ENCODE results near the gene ACADS.

Gene ACADS, protein sequence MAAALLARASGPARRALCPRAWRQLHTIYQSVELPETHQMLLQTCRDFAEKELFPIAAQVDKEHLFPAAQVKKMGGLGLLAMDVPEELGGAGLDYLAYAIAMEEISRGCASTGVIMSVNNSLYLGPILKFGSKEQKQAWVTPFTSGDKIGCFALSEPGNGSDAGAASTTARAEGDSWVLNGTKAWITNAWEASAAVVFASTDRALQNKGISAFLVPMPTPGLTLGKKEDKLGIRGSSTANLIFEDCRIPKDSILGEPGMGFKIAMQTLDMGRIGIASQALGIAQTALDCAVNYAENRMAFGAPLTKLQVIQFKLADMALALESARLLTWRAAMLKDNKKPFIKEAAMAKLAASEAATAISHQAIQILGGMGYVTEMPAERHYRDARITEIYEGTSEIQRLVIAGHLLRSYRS

DNA sequence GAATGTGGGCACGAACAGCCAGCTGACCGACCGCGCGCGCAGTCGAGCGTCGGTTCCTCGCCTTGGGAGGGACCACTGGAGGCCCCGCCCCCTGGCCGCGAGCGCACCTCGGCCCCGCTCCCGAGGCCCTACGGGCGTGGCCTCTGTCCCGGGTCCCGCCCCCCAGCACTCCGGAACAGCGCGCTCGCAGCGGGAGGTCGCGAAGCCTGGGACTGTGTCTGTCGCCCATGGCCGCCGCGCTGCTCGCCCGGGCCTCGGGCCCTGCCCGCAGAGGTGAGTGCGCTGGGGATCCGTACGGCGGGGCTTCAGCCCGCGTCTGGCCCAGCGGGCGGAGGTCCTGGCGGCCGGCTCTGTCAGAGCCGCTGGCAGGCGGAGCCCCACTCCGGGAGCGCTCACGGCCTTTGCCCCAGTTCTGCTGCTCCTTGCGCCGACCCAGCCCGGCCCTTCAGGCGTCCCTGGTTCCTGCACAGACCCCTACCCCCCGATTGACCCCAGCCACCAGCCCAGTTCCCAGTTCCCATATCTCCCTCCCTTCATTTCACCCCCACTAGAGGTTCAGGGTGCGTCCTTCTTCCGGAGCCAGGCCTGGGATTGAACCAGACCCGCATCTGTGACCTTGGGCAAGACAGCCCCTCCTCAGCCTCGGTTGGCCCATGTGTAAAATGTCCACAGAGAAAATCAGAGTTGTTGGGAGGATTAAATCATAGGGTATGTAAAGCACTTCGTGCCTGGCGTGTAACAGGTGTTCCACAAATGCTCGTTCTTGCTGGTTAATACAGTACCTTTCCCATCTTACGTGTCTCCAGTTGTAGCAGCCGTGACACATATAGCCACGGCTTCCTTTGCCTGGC is at the start of gene ACADS:
Gene ACADS (plus strand): TSS at position 168 of the 851 bp plus-strand sequence. CDS start 60 bp downstream, at position 228.
- Histone ChIP-seq H3K36me3 (ENCODE audit: control insufficient read depth, insufficient read depth, low read length) (peaks cover 10% of the 10 kb centered on the region), H3K4me3 (ENCODE audit: low read depth, low read length) (peak within 1 kb of the TSS; percentile 71), H3K4me1 (ENCODE audit: control insufficient read depth, insufficient read depth, low read length) (peaks cover 7% of the 10 kb centered on the region), H3K27me3 (ENCODE audit: control insufficient read depth, insufficient read depth, low read length) (peaks cover 3% of the 10 kb centered on the region), H3K9me3 (ENCODE audit: control insufficient read depth, insufficient read depth, low read length) (no peaks in the 10 kb centered on the region), H3K9ac (ENCODE audit: low read depth, low read length) (peak within 1 kb of the TSS; percentile 76)

DNA sequence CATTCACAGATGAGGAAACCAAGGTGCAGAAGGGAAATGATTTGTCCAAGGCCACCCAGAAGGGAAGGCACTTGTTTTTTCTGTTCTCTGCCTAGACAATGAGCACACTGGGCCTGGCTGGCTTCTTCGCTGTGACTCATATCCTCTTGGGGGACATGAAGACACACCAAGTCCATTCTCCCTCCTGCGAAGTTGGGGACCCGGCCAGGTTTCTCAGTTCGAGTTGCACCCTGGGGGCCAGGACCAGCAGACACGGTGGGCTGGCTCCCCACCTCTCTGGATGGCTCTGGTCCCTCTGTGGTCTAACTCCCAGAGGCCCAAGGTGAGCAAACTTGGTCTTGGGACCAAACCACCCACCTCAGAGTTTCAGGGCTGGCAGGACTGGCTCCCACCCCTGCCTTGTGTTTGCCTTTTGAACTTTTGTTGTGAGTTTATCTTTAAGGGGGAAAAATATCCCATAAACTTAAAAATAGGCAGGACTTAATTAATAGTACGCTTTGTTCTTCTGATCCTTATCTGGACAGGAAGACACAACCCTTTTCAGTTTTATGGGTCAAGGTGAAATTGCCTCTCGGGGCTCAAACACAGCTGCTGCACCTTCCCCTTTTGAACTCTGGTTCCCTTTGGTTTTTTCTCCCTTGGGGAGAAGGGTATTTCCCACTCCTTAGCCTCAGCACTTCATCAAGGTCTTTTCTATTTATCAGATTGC is 47.7 kb upstream of the ACADS start:
- no peaks in the 10 kb centered on the region for H3K36me3 ChIP-seq (ENCODE audit: control insufficient read depth, insufficient read depth, low read length)
- no peaks in the 10 kb centered on the region for H3K4me1 ChIP-seq (ENCODE audit: control insufficient read depth, insufficient read depth, low read length)
- H3K4me3 ChIP-seq (ENCODE audit: low read depth, low read length) = no peak overlapping the region
- H3K27me3 ChIP-seq (ENCODE audit: control insufficient read depth, insufficient read depth, low read length) = no peaks in the 10 kb centered on the region
- H3K9ac ChIP-seq (ENCODE audit: low read depth, low read length) = no peak overlapping the region
- no peaks in the 10 kb centered on the region for H3K9me3 ChIP-seq (ENCODE audit: control insufficient read depth, insufficient read depth, low read length)

DNA sequence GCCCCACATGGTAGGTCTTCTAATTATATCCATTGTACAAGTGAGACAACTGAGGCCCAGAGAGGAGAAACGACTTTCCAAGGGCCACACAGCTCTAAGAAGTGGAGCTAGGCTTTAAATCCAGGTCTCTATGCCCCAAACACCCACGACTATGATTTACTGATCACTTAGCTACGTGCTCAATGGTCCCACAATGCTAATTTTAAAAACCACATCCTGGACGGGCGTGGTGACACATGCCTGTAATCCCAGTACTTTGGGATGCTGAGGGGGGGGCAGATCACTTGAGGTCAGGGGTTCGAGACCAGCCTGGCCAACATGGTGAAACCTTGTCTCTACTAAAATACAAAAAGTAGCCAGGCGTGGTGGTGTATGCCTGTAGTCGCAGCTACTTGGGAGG is 47.1 kb upstream of the ACADS start:
- Histone ChIP-seq H3K9ac (ENCODE audit: low read depth, low read length) (no peak overlapping the region), H3K4me1 (ENCODE audit: control insufficient read depth, insufficient read depth, low read length) (no peaks in the 10 kb centered on the region)

DNA sequence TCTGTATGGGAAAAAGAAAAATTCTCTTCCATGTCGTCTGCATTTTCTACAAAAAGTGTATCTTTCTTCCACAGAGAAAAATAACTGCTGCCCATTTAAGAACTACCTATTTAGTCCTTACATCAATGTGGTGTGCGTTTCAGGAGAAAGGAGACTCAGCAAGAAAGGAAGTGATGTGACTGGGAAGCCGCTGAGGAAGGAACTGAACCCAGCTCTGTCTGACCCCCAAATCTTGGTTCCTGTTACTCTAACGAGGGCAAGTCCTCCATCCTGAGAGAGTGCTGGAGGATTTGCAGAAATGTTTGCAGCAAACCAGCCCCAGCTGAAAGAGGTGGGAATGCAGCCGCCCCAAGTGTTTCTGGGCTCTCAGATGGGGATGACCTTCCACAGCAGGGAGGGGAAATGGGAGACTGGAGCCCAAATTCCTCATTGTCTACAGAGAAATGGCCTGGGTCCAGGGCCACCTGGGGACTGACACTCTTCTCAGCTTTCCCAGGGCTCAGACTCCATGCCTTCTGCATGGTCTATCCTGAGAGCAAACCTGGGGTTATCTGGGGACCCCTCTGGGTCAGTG is 45.4 kb upstream of the ACADS start:
- Histone ChIP-seq H3K4me1 (ENCODE audit: control insufficient read depth, insufficient read depth, low read length) (no peaks in the 10 kb centered on the region), H3K36me3 (ENCODE audit: control insufficient read depth, insufficient read depth, low read length) (no peaks in the 10 kb centered on the region), H3K9ac (ENCODE audit: low read depth, low read length) (no peak overlapping the region), H3K4me3 (ENCODE audit: low read depth, low read length) (no peak overlapping the region), H3K27me3 (ENCODE audit: control insufficient read depth, insufficient read depth, low read length) (no peaks in the 10 kb centered on the region), H3K9me3 (ENCODE audit: control insufficient read depth, insufficient read depth, low read length) (no peaks in the 10 kb centered on the region)

More for the DNA sequence above, 47.1 kb upstream of the ACADS start:
- Histone ChIP-seq H3K36me3 (ENCODE audit: control insufficient read depth, insufficient read depth, low read length) (no peaks in the 10 kb centered on the region), H3K4me3 (ENCODE audit: low read depth, low read length) (no peak overlapping the region), H3K27me3 (ENCODE audit: control insufficient read depth, insufficient read depth, low read length) (no peaks in the 10 kb centered on the region), H3K9me3 (ENCODE audit: control insufficient read depth, insufficient read depth, low read length) (no peaks in the 10 kb centered on the region)

DNA sequence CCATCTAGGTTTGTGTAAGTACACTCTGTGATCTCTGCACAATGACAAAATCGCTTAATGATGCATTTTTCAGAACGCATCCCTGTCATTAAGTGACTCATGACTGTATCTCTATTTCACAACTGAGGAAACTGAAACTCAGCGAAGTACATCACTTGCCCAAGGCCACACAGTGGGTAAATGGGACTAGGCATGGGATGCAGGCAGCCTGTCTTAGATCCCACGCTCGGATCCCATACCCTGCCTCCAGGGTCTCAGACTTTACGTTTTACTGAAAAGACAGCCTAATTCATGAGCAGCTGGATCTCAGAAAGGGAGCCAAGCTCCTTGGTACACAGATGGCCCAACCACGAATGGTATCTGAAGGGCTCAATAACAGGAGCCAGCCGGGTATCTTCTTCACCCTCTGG is 41.1 kb upstream of the ACADS start:
- no peaks in the 10 kb centered on the region for H3K36me3 ChIP-seq (ENCODE audit: control insufficient read depth, insufficient read depth, low read length)
- no peaks in the 10 kb centered on the region for H3K9me3 ChIP-seq (ENCODE audit: control insufficient read depth, insufficient read depth, low read length)
- H3K9ac ChIP-seq (ENCODE audit: low read depth, low read length) = no peak overlapping the region
- no peaks in the 10 kb centered on the region for H3K27me3 ChIP-seq (ENCODE audit: control insufficient read depth, insufficient read depth, low read length)
- H3K4me3 ChIP-seq (ENCODE audit: low read depth, low read length) = no peak overlapping the region
- peaks cover 12% of the 10 kb centered on the region for H3K4me1 ChIP-seq (ENCODE audit: control insufficient read depth, insufficient read depth, low read length)

DNA sequence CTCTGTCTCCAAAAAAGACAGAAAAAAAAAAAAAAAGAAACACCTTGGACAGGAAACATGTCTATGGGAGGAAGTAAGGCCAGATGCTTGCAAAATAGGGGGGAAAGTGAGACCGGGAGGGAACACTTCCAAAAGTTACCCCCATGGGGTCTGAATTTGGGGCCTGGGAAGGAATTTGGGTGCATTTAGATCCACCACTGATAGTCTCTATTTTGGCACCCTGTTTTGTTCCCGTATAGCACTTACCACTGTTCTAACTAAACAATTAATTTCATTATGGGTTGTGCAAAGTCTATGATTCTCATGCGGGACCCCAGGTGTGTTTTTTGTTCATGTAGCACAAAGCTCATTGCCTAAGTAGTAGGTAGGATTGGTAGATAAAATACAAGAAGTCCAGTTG is 40.1 kb upstream of the ACADS start:
- Histone ChIP-seq H3K9me3 (ENCODE audit: control insufficient read depth, insufficient read depth, low read length) (no peaks in the 10 kb centered on the region), H3K36me3 (ENCODE audit: control insufficient read depth, insufficient read depth, low read length) (no peaks in the 10 kb centered on the region), H3K27me3 (ENCODE audit: control insufficient read depth, insufficient read depth, low read length) (no peaks in the 10 kb centered on the region), H3K9ac (ENCODE audit: low read depth, low read length) (no peak overlapping the region), H3K4me1 (ENCODE audit: control insufficient read depth, insufficient read depth, low read length) (peaks cover 20% of the 10 kb centered on the region), H3K4me3 (ENCODE audit: low read depth, low read length) (peak overlapping the region; percentile 87)

DNA sequence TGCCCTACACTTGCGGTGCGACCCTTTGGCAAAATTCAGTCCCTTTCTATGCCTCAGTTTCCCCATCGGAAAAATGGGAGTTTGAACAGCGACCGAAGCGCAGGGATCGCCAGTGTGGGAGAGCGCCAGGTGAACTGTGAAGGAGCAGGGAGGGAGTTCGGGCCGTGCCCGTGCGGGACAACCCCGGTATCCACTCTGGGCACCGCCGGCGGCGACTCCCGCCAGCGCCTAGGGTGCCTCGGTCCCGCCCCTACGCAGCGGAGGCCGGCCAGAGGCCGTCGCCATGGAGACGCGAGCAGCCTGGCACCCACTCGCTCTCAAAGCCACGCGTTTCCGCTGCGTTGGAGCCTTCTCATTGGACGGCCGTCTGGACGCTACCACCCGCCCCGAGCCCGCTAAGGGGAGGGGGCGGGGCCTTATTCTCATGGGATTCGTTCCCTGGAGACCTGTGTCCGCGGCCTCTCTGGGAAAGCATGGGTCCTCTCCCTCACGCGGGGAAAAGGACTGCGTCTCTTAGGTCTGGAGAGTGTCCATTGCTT is 39.4 kb upstream of the ACADS start:
- Histone ChIP-seq H3K4me1 (ENCODE audit: control insufficient read depth, insufficient read depth, low read length) (peaks cover 20% of the 10 kb centered on the region), H3K9ac (ENCODE audit: low read depth, low read length) (peak overlapping the region; percentile 89), H3K4me3 (ENCODE audit: low read depth, low read length) (peak overlapping the region; percentile 87), H3K27me3 (ENCODE audit: control insufficient read depth, insufficient read depth, low read length) (no peaks in the 10 kb centered on the region), H3K36me3 (ENCODE audit: control insufficient read depth, insufficient read depth, low read length) (no peaks in the 10 kb centered on the region), H3K9me3 (ENCODE audit: control insufficient read depth, insufficient read depth, low read length) (no peaks in the 10 kb centered on the region)

DNA sequence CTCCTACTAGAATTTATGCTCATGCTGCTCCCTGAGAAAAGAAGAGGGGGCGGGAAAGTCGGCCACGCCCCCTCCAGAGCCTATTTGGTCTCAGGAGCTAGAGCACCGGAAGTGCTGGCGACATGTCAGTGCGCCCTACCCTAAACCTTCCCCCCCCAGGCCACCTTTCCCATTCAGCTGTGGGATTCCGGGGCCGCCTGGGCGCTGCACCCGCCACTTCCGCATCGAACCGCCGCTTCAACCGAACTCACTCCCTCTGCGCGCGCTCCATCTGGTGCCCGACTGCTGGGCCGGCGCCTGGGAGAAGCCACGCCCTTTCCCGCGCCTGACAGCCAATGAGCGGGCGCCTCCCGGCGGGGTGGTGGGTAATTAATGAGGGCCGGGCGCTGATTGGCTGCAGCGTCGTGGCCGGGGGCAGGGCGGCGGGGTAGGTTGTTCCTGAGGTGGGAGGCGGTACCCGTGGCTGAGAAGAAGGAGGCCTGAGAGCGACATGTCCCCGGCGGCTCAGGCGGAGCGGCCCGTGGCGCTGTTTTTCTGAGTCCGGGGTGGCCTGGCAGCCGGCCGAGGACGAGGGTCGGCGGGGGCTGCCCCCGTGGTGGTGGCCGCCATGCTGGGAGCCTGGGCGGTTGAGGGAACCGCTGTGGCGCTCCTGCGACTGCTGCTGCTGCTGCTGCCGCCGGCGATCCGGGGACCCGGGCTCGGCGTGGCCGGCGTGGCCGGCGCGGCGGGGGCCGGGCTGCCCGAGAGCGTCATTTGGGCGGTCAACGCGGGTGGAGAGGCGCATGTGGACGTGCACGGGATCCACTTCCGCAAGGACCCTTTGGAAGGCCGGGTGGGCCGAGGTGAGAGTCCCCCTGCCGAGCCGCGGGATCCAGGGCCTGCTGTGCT is 38.7 kb upstream of the ACADS start, which contains the start of gene MLEC:
Gene MLEC (plus strand): TSS at position 460 of the 888 bp plus-strand sequence. CDS start 148 bp downstream, at position 608.
- no peaks in the 10 kb centered on the region for H3K27me3 ChIP-seq (ENCODE audit: control insufficient read depth, insufficient read depth, low read length)
- H3K4me1 ChIP-seq (ENCODE audit: control insufficient read depth, insufficient read depth, low read length) = peaks cover 20% of the 10 kb centered on the region
- peak within 1 kb of the TSS; percentile 87 for H3K4me3 ChIP-seq (ENCODE audit: low read depth, low read length)
- H3K9ac ChIP-seq (ENCODE audit: low read depth, low read length) = peak within 1 kb of the TSS; percentile 89
- H3K9me3 ChIP-seq (ENCODE audit: control insufficient read depth, insufficient read depth, low read length) = no peaks in the 10 kb centered on the region
- no peaks in the 10 kb centered on the region for H3K36me3 ChIP-seq (ENCODE audit: control insufficient read depth, insufficient read depth, low read length)

DNA sequence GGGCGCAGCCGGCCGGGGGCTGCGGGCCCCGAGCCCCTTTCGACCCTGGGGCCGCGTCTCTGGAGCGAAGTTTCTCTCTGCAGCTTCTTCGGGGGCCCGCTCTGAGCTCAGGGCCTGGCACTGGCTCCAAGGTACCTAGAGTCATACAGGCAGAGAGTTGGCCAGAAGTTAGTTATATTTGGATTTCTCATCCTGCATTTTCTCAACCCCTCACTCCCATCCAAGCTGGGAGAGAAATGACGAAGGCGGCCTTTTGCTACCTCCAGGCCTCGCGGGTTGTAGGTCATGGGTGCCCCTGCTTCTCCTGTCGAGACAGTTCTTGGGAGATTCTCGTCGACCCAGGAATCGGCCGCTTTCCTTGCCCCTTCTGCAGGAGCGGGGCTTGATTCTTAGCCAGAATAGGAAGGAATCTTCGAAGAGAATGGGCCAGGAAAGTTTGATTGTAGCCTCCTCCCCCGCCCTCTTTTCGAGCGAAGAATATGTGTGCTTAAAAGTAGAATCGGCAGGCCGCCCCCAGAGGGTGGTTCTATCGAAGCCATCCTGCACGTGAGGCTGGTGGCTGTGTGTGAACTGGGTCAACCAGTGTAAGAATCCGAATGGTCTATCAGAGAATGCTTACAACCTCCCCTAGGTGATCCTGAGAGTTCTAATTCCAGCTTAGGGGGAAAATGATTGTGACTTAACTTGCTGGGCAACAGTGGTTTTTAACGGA is 37.9 kb upstream of the ACADS start:
- Histone ChIP-seq H3K36me3 (ENCODE audit: control insufficient read depth, insufficient read depth, low read length) (no peaks in the 10 kb centered on the region), H3K27me3 (ENCODE audit: control insufficient read depth, insufficient read depth, low read length) (no peaks in the 10 kb centered on the region), H3K9me3 (ENCODE audit: control insufficient read depth, insufficient read depth, low read length) (no peaks in the 10 kb centered on the region), H3K4me1 (ENCODE audit: control insufficient read depth, insufficient read depth, low read length) (peaks cover 24% of the 10 kb centered on the region), H3K9ac (ENCODE audit: low read depth, low read length) (peak overlapping the region; percentile 80), H3K4me3 (ENCODE audit: low read depth, low read length) (peak overlapping the region; percentile 87)

DNA sequence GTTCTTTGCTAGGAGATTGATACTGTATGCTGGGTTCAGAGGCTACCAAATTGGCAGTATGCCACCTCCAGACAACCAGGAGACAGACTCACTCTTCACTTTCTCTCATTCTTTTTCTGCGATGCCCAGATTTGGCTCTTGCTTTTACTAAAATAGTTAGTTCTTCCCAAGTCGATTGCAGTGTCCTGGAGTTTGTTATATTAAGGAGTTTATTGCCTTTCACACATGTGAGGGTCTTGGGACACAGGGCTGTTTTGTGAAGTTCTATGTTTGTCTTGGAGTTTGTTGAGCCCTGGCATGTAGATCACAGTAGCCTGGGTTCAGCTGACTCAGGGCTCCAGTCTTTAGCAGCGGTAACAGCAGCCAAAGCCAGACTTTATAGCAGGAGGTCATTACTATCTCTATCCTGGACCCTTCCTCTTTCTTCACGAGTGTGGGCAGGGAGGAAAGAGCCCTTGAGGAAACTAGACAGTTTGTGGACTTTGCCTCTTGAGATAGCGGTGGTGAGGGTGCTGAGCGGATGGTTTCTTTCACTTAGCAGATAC is 37.0 kb upstream of the ACADS start:
- peak overlapping the region; percentile 87 for H3K4me3 ChIP-seq (ENCODE audit: low read depth, low read length)
- no peaks in the 10 kb centered on the region for H3K36me3 ChIP-seq (ENCODE audit: control insufficient read depth, insufficient read depth, low read length)
- H3K27me3 ChIP-seq (ENCODE audit: control insufficient read depth, insufficient read depth, low read length) = no peaks in the 10 kb centered on the region
- H3K9ac ChIP-seq (ENCODE audit: low read depth, low read length) = peak overlapping the region; percentile 80
- H3K9me3 ChIP-seq (ENCODE audit: control insufficient read depth, insufficient read depth, low read length) = no peaks in the 10 kb centered on the region
- H3K4me1 ChIP-seq (ENCODE audit: control insufficient read depth, insufficient read depth, low read length) = peaks cover 30% of the 10 kb centered on the region

All from iPS-15b (cell line).